Kidney (tissue), 14 donors: ENCODE results near the gene PLIN1. TPM values are rescaled to one million over a fixed set of nuclear protein-coding genes. Genes with fewer than 3 reads are reported as not detected.

Experiments
- DNase-seq, 5 donors: peaks; one replicate each; pipeline ENCODE4 v3.0.0-alpha.2; 2013 to 2020
- FAIRE-seq: peaks from 2 replicates; lab custom pipeline; 2012; peaks lifted over from hg19 to GRCh38; lab: Jason Lieb, UNC
- H3K27ac ChIP-seq, 2 donors: one replicate each; pipeline ENCODE4 v1.7.0; 2013; ENCODE audit warnings: low read depth in 2 of 2, low read length in 2 of 2, inconsistent platforms in 1 of 2
- H3K27me3 ChIP-seq: one replicate; pipeline ENCODE4 v1.7.1; 2013; ENCODE audit warnings: low read length, inconsistent platforms; ENCODE audit not compliant: control insufficient read depth, insufficient read depth
- H3K36me3 ChIP-seq, 3 donors: one replicate each; pipeline versions ENCODE4 v1.7.0 to v1.7.1; 2013; ENCODE audit warnings: low read length in 3 of 3, control low read depth in 1 of 3, inconsistent platforms in 1 of 3; ENCODE audit not compliant: insufficient read depth in 3 of 3, control insufficient read depth in 2 of 3
- H3K4me1 ChIP-seq, 3 donors: one replicate each; pipeline versions ENCODE4 v1.7.0 to v1.7.1; 2013; ENCODE audit warnings: low read length in 3 of 3, inconsistent platforms in 1 of 3, low read depth in 1 of 3; ENCODE audit not compliant: control insufficient read depth in 2 of 3, insufficient read depth in 2 of 3
- H3K4me3 ChIP-seq, 3 donors: one replicate each; pipeline versions ENCODE4 v1.7.0 to v1.8.1; 2013; ENCODE audit warnings: low read length in 3 of 3, control low read depth in 1 of 3, inconsistent platforms in 1 of 3
- H3K9ac ChIP-seq, 3 donors: one replicate each; pipeline versions ENCODE4 v1.7.0 to v1.7.1; 2013; ENCODE audit warnings: low read length in 3 of 3, control low read depth in 1 of 3, inconsistent platforms in 1 of 3
- H3K9me3 ChIP-seq, 3 donors: one replicate each; pipeline versions ENCODE4 v1.7.0 to v1.7.1; 2013; ENCODE audit warnings: low read length in 3 of 3, control low read depth in 1 of 3, inconsistent platforms in 1 of 3; ENCODE audit not compliant: control insufficient read depth in 2 of 3, insufficient read depth in 1 of 3
- CTCF ChIP-seq: IDR thresholded peaks from 3 replicates; pipeline ENCODE4 v1.5.1; 2012; ENCODE audit warnings: mild to moderate bottlenecking, moderate library complexity, borderline replicate concordance; ENCODE audit not compliant: insufficient read depth; ENCODE audit errors: extremely low read depth
- intact Hi-C: fragments of 100-400 bp; cut with DNase I; formaldehyde crosslinking; loops from one replicate; pipeline ENCODE4 v1.11.1; 2022
- polyA plus RNA-seq: library from polyadenylated mRNA; stranded (reverse); fragments of 350-450 nt; fragmentation: Illumina TruSeq; extraction: RNeasy Lipid Tissue Mini Kit (QIAGEN cat#74804); gene quantifications from one replicate; pipeline ENCODE4 v1.2.3, GENCODE V29; 2014; ENCODE audit warnings: low read depth, low replicate concordance; ENCODE audit not compliant: insufficient read depth
- total RNA-seq: library from RNA; stranded (reverse); fragmentation: NEBNext Ultra II Directional; extraction: Animal tissue kit (Norgen Biotek cat#: 25700); gene quantifications from one replicate; pipeline ENCODE4 v1.2.1, GENCODE V29; 2021
- donor health status: control.
- donor health status: control.
- donor health status: control.
- donor health status: control.
- donor health status: control.
- donor health status: DM: yes; HTN: yes; CAD: no.
- donor health status: Normal renal cell carcinoma (clear cell type).

PLIN1 gene
- total and polyA plus RNA-seq, 2 donors from 2014 or later = 0.86 to 2.1 TPM

GRCh38 chr15:89652666-89653065 lies 26.5 kb downstream of the PLIN1 start:
- no peak overlapping the region for H3K9ac ChIP-seq
- DNase-seq = no peak

GRCh38 chr15:89652131-89652530 lies 27.0 kb downstream of the PLIN1 start:
- no peak for TF ChIP-seq CTCF
- Histone ChIP-seq H3K9ac (no peak overlapping the region), H3K27ac (no peak overlapping the region), H3K36me3 (no peaks in the 10 kb centered on the region), H3K4me1 (peaks cover 0 to 2% (median 0%) of the 10 kb centered on the region in 3 donors), H3K9me3 (no peaks in the 10 kb centered on the region), H3K27me3 (no peaks in the 10 kb centered on the region), H3K4me3 (no peak overlapping the region)
- no peak for DNase-seq
- intact Hi-C loops = no loop called here
- no peak for FAIRE-seq

More at GRCh38 chr15:89652666-89653065, 26.5 kb downstream of the PLIN1 start:
- H3K36me3 ChIP-seq = no peaks in the 10 kb centered on the region
- no peaks in the 10 kb centered on the region for H3K9me3 ChIP-seq
- intact Hi-C loops = no loop called here
- TF ChIP-seq CTCF = no peak
- no peak for FAIRE-seq
- no peak overlapping the region for H3K4me3 ChIP-seq
- H3K27me3 ChIP-seq = no peaks in the 10 kb centered on the region
- H3K4me1 ChIP-seq = no peaks in the 10 kb centered on the region
- no peak overlapping the region for H3K27ac ChIP-seq

DNA sequence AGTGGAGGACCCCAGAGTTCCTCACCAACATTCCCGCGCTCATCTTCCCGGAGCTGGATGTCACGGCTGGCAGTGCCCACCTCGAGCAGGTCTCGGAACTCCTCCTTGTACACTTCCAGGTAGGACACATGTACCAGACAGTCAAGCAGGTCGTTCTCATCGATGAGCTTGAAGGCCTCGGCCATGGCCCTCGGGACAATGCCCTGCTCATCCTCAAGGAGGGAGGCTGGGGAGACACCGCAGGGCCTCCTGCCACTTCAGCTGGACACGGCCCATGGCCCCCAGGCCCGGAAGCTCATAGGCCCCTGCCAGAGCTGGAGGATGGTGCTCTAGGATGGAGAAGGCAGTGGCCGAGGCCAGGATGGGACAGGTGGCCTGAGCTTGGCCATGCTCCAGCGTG lies 29.5 kb downstream of the PLIN1 start:
- FAIRE-seq = no peak
- intact Hi-C loops = no loop called here
- no peak overlapping the region for H3K27ac ChIP-seq
- H3K4me3 ChIP-seq = no peak overlapping the region
- TF ChIP-seq CTCF = no peak
- no peak for DNase-seq
- no peaks in the 10 kb centered on the region for H3K27me3 ChIP-seq
- H3K9ac ChIP-seq = no peak overlapping the region
- H3K36me3 ChIP-seq = no peaks in the 10 kb centered on the region
- no peaks in the 10 kb centered on the region for H3K9me3 ChIP-seq
- peaks cover 0 to 2% (median 0%) of the 10 kb centered on the region in 3 donors for H3K4me1 ChIP-seq
